Body of pancreas (tissue), 4 donors: Measurements from ENCODE around the gene ACTR5.

Source experiments
- CTCF ChIP-seq, 7 experiments: fragments of 450-650 bp in 4 of 7; fragments of 200-600 bp in 3 of 7; sonication (generic) in 3 of 7; IDR thresholded peaks; one replicate each; pipeline ENCODE4 v1.5.1; 2016 to 2019; ENCODE audit warnings: antibody characterized with exemption in 7 of 7
- POLR2A ChIP-seq, 3 donors: fragments of 450-650 bp; IDR thresholded peaks; one replicate each; pipeline ENCODE4 v1.6.1; 2016; ENCODE audit warnings: antibody characterized with exemption in 3 of 3, mild to moderate bottlenecking in 2 of 3

GRCh38 chr20:38715646-38716045 is 32.6 kb upstream of the ACTR5 start:
- TF ChIP-seq CTCF (IDR thresholded peaks at IDR 0.05) (no peak), POLR2A (IDR thresholded peaks at IDR 0.05) (no peak)
